GM21825 (cell line): ENCODE results near the gene CHCHD4.

ENCODE experiments used
- ATAC-seq: cut with Tn5 transposase; IDR thresholded peaks from one replicate; pipeline ENCODE4 v1.9.1; 2021; ENCODE audit warnings: mild to moderate bottlenecking, moderate library complexity; ENCODE audit not compliant: unreplicated experiment

The CHCHD4 gene

GRCh38 chr3:14124615-14125192, at the start of gene CHCHD4, which contains the start of gene TMEM43:
Gene CHCHD4, minus strand, starts transcription at chr3:14124870. Its CDS starts 194 bp downstream, at chr3:14124676.
Gene TMEM43, plus strand, starts transcription at chr3:14125052. Its CDS starts 142 bp downstream, at chr3:14125194.
- ATAC-seq: peak; percentile 78

DNA sequence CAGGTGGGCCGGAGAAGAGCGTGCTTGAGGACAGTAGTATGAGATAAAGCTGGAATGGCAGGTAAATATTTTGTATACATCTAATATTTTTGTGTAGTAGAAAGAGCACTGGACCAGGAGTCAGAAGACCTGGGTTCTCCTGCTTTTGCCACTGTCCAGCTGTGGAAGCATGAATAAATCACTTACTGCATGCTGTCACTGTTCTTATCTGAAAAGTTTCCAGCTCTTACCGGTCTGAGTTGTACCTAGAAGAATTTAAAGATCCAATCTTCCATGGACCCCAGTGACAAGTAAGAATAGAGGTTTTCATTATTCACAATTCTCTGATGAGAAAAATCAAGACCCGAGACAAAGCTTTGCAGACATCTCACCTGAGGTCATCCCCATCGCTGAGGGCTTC, 47.8 kb upstream of the CHCHD4 start:
- ATAC-seq: no peak

DNA sequence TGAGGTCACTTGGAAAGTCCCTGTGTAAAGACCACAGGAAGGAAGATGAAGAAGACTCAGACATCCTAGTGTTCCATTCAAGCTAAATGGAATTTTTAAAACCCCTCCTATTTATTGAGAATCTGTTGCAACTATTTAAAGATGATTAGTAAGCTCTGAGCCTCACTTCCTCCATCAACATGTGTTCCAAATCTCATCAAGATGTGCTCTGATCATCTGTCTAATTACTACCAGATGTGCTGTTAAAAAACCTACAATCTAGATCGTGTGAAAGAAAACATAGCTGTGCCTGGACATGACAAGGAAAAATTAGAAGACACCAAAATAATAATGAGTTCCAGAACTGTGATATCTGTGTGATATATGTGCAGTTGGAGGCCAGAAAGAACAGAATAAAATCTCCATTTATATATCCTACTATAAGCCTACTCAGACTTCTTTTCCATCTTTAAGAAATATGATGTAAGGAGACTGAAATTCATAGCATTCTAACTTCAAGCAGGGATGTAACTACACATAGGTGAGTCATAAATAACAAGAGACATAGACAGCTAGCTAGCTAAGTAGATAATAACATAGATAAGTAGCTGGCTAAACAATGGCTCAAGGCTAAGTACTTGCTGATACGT, 46.0 kb upstream of the CHCHD4 start:
- ATAC-seq: no peak

GRCh38 chr3:14169871-14170270, 45.2 kb upstream of the CHCHD4 start:
- no peak for ATAC-seq

GRCh38 chr3:14169435-14169834, 44.8 kb upstream of the CHCHD4 start:
- no peak for ATAC-seq

DNA sequence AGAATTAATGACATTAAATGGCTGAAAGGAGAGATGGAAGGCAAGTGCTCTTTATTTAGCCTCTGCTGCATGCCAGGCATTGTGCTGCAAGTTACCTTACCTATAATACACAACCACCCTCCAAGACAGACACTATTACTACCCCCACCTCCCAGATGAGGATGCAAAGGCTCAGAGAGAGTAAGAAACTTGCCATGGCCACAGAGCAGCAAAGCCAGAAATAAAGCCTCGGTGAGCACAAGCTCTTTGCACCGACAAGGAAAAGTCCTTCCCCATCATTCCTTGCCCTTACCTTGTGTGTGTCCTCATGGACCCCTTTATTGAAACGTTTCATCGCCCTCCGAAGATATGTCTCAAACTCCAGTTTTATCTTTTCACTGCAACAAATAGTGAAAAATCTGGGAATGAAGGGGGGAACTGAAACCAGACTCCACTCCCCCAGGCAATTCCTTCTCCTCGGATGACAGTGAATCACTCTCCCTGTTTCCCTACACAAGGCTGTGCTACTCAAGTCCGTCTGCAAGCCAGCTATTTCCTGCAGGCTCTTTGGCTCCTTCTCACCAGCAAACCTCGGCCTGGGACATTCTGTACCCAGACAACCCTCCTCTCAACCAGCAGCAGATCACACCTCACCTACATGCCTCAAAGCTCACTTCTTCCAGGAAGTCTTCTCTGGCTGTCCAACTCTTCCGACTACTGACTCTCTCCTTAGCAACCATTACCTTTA, 42.4 kb upstream of the CHCHD4 start:
- no peak for ATAC-seq

DNA sequence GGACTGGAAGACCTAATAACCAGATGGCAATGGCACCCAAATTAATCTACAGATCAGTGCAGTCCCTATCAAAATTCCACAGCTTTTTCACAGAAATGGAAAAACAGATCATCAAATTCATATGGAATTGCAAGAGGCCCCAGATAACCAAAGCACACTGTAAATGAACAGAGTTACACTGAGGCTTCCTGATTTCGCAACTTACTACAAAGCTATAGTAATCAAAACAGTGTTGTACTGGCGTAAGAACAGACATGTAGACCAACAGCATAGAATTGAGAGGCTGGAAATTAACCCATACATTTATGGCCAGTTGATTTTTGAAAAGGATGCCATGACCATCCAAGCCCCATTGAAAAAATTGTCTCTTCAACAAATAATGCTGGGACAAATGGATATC, 37.5 kb upstream of the CHCHD4 start:
- ATAC-seq: no peak

DNA sequence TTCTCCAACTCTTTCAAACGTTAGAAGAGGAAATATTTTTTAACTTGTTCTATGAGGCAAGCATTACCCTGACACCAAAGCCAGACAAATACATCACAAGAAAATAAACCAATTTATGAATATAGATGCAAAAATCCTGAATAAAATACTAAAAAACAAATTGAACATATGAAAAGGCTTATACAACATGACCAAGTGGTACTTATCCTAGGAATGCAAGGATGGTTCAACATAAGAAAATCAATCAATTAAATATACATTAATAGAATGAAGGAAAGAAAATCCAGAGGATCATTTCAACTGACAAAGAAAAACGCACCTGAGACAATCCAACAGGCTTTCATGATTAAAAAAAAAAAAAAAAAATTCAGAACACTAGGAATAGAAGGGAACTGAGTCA, 36.6 kb upstream of the CHCHD4 start:
- no peak for ATAC-seq

DNA sequence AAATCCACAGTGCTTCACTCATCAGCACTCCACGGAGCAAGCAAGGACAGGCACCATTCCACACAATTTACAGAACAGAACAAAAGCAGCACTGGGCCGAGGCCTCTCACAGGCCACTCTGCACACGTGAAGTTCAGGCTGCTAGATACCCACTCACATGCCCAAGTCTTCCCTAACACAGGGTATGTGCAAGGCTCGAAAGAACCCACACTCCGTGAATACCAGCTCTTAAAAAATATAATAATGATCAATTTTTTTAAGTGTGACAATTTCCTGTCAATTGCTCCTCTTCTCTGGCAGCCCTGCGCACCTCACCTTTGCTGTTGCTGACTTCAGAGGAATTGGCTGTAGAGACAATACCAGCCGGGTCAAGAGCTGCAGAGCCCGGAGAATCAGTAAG, 34.8 kb upstream of the CHCHD4 start:
- no peak for ATAC-seq

DNA sequence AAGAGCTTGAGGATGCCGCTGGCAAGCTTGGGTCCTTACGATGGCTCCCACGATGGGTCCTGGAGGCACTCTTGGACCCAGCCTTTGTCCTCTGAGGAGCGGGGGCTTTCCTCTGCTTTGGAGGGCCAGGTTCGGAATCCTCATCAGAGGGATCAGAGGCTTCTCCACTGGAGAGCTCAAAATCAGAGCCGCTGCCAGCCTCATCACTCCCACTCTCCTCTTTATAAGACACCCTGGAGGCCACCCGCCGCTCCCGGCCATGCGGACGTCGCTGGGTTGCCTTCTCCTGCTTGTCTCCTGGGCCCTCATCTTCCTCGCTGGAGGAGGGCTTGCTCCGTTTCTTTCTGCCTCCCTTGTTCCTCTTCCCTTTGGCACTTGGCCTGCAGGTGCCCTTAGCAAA, 33.7 kb upstream of the CHCHD4 start:
- no peak for ATAC-seq

DNA sequence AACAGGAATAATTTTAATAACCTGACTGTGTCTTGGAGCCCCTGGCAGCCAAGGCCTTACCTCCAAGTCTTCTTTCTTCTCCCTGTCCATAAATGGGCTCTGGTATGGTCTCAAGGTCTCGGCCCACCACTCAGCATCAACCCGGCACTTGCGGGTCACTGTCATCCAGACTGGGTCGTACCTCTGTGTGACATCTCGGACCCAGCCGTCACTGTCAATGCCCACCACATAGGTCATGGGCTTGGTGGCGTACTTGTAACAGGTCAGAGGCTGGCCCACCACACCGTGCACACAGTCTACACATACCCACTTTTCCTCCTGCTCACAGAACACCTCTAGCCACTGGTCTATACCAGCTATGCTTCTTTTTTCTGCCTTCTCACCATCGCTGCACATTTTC, 33.3 kb upstream of the CHCHD4 start:
- ATAC-seq: no peak

- no peak for ATAC-seq
These were observed 32.3 kb upstream of the CHCHD4 start for GRCh38 chr3:14156843-14157561.

GRCh38 chr3:14156201-14156600, 31.5 kb upstream of the CHCHD4 start:
- no peak for ATAC-seq

- no peak for ATAC-seq
These were observed 30.3 kb upstream of the CHCHD4 start for GRCh38 chr3:14154895-14155440.

DNA sequence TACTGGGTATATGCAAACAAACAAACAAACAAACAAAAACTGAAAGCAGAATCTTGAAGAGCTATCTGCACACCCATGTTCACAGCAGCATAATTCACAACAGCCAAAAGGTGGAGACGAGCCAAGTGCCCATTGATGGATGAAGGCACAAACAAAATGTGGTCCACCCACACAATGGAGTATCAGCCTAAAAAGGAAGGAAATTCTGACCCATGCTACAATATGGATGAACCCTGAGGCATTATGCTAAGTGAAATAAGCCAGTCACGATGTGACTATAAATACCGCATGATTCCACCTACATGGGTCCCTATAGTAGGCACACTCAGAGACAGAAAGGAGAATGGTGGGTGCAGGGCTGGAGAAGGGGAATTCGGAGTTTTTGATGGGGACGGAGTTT, 29.6 kb upstream of the CHCHD4 start:
- no peak for ATAC-seq

GRCh38 chr3:14153663-14154062, 29.0 kb upstream of the CHCHD4 start:
- ATAC-seq: no peak

GRCh38 chr3:14152963-14153355, 28.3 kb upstream of the CHCHD4 start:
- no peak for ATAC-seq

DNA sequence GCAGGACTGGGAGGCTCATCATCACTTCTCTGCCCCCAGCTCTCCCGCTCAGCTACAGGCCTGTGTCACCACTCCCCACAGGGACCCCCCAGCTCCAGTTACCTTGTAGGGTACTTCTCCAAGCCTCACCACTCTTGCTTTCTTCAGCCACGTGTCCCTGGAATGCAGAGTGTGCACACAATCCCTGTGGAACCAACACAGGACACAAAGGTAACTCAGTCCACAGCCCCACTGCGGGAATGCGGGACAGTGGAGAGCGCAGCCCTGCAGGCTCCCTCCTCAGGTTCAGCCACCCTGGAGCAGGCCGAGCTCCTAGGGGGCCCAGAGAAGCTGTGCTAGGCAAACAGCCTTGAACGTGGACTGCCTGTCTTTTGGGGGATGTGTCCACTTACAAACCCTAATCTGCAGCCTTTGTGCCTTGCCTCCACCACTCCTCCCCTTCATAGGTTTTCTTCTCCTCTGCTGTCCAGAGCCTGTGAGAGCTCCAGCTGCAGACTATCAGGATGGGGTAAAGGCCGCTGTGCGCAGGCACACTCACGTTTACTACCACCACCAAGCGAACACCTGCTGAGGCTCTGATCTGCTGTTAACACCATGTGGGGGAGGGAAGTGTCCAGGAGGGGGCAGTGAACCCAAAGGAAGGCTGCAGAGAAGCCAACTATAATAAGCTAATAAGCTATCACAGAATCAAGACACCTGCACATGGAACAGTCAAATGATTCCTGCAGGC, 27.7 kb upstream of the CHCHD4 start:
- no peak for ATAC-seq

GRCh38 chr3:14151471-14152083, 26.9 kb upstream of the CHCHD4 start:
- no peak for ATAC-seq
